ENCODE measurements around the gene TAS2R39. TPM values are rescaled to one million over a fixed set of nuclear protein-coding genes. Genes with fewer than 3 reads are reported as not detected.

The TAS2R39 gene
- total RNA-seq, 6 donors from 2014 or later, result not detected

- no peaks in the 10 kb centered on the region for H3K9me3 ChIP-seq
- no peak for TF ChIP-seq POLR2A (IDR thresholded peaks at IDR 0.05)
- no peak for TF ChIP-seq CTCF (IDR thresholded peaks at IDR 0.05)
- no peak for TF ChIP-seq POLR2AphosphoS5 (IDR thresholded peaks at IDR 0.05)
- TF ChIP-seq EP300 (IDR thresholded peaks at IDR 0.05), result no peak
- H3K27me3 ChIP-seq, result no peaks in the 10 kb centered on the region
- 52 to 53% methylated on average over 9 of the region's 9 CpGs for WGBS, 2 donors
- DNase-seq, result no peak
- peaks cover 3 to 5% (median 3%) of the 10 kb centered on the region in 4 donors for H3K4me1 ChIP-seq
- ATAC-seq (ENCODE audit: low FRiP score in 2 of 2), result no peak
- H3K27ac ChIP-seq, result no peak overlapping the region
- H3K36me3 ChIP-seq, result no peaks in the 10 kb centered on the region
- no peak overlapping the region for H3K4me3 ChIP-seq
Observed at GRCh38 chr7:143229054-143229790, 46.0 kb downstream of the TAS2R39 start.

DNA sequence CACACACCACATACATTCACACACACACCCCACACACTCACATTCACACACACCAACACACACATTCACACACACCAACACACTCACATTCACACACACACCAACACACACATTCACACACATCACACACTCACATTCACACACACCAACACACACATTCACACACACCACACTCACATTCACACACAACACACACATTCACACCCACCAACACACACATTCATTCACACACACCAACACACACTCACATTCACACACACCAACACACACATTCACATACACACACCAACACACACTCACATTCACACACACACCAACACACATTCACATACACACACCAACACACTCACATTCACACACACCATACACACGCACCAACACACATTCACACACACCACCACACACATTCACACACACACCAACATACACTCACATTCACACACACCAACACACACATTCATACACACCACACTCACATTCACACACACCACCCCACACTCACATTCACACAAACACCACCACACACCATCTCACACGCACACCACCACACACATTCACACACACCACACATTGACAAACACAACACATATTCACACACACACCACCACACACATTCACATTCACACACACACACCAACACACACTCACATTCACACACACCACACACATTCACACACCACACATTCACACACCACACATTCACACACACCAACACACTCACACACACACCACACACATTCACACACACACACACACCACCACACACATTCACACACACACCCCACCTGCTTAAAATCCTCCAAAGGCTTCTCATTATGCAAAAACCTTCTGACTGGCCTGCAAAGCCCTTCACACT is 47.6 kb downstream of the TAS2R39 start:
- H3K27me3 ChIP-seq, result no peaks in the 10 kb centered on the region
- 94% methylated on average over 2 of the region's 2 CpGs for WGBS, 2 donors
- H3K9me3 ChIP-seq, result no peaks in the 10 kb centered on the region
- DNase-seq, result peak in 1 of 2 donors; percentile 10
- TF ChIP-seq POLR2AphosphoS5 (IDR thresholded peaks at IDR 0.05), result no peak
- H3K4me1 ChIP-seq, result peaks cover 3 to 5% (median 3%) of the 10 kb centered on the region in 4 donors
- no peak for ATAC-seq (ENCODE audit: low FRiP score in 2 of 2)
- no peak overlapping the region for H3K27ac ChIP-seq
- H3K4me3 ChIP-seq, result no peak overlapping the region
- H3K36me3 ChIP-seq, result no peaks in the 10 kb centered on the region

Small RNAs within 50 kb of the gene (small RNA-seq; reads per million reads assigned to genes)
- 0 reads per million in 4 donors for gene AC073342.3

Other genes with a start within 250 kb of the TAS2R39 start
- gene TRPV5, start 249.7 kb upstream of the TAS2R39 start, total RNA-seq, result not detected
- not detected for gene LLCFC1, start 243.9 kb upstream of the TAS2R39 start, total RNA-seq
- gene KEL, start 221.1 kb upstream of the TAS2R39 start, total RNA-seq, result 10 to 100 TPM in 1 of 6 donors, 1 to 10 TPM in 3, under 1 TPM in 1, not detected in 1; 0.11 to 13.0 (median 3.1) TPM
- gene OR9A2, start 156.3 kb upstream of the TAS2R39 start, total RNA-seq, result not detected
- not detected for gene OR6V1, start 131.1 kb upstream of the TAS2R39 start, total RNA-seq
- gene PIP, start 51.3 kb upstream of the TAS2R39 start, total RNA-seq, result 10 to 100 TPM in 1 of 6 donors, under 1 TPM in 1, not detected in 4; 0.77 to 23.0 TPM
- not detected for gene TAS2R40, start 38.6 kb downstream of the TAS2R39 start, total RNA-seq
- 100 to 1,000 TPM; 140 to 194 (median 158) TPM for gene GSTK1, start 80.0 kb downstream of the TAS2R39 start, total RNA-seq
- gene TMEM139, start 101.5 kb downstream of the TAS2R39 start, total RNA-seq, result 10 to 100 TPM; 13.6 to 52.7 (median 33.0) TPM
- gene CASP2, start 104.9 kb downstream of the TAS2R39 start, total RNA-seq, result 10 to 100 TPM in 5 of 6 donors, 1 to 10 TPM in 1; 9.1 to 34.8 (median 24.3) TPM
- under 1 TPM in 1 of 6 donors, not detected in 5; 0.10 TPM for gene CLCN1, start 132.7 kb downstream of the TAS2R39 start, total RNA-seq
- gene FAM131B, start 179.3 kb downstream of the TAS2R39 start, total RNA-seq, result 1 to 10 TPM in 1 of 6 donors, under 1 TPM in 4, not detected in 1; 0.59 to 5.7 (median 0.67) TPM
- 100 to 1,000 TPM in 5 of 6 donors, 10 to 100 TPM in 1; 44.6 to 345 (median 222) TPM for gene ZYX, start 197.9 kb downstream of the TAS2R39 start, total RNA-seq
- gene EPHA1, start 225.4 kb downstream of the TAS2R39 start, total RNA-seq, result 10 to 100 TPM in 4 of 6 donors, 1 to 10 TPM in 2; 5.3 to 18.9 (median 13.0) TPM